ENCODE measurements around the gene ST3GAL5. TPM values are rescaled to one million over a fixed set of nuclear protein-coding genes. Genes with fewer than 3 reads are reported as not detected.

The ST3GAL5 gene
- total RNA-seq, 1 donor from 2014 or later: 20.0 TPM

DNA sequence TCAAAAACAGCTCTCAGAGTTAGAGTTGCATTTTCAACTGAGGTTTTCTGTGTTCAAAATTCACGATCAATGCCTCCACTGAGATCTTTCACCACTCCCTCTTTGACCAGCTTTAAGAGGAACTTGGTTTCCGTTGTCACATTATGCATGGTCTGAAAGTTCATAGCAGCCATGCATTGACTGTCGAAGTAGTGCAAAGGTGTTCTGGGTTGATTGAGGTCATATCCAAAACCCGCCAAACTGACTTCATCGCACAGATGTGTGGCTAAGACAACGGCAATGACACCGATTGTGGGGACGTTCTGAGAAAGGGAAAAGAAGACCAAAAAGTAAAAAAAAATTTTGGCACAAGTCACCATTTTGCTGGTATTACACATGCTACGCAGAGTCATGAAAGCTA is 48.7 kb downstream of the ST3GAL5 start:
- no peak overlapping the region for H3K9ac ChIP-seq (ENCODE audit: low read length)
- DNase-seq (ENCODE audit: low read depth): no peak
- H3K4me3 ChIP-seq (ENCODE audit: insufficient read depth, low read depth, low read length): no peak overlapping the region
- TF ChIP-seq, protein P1, sequence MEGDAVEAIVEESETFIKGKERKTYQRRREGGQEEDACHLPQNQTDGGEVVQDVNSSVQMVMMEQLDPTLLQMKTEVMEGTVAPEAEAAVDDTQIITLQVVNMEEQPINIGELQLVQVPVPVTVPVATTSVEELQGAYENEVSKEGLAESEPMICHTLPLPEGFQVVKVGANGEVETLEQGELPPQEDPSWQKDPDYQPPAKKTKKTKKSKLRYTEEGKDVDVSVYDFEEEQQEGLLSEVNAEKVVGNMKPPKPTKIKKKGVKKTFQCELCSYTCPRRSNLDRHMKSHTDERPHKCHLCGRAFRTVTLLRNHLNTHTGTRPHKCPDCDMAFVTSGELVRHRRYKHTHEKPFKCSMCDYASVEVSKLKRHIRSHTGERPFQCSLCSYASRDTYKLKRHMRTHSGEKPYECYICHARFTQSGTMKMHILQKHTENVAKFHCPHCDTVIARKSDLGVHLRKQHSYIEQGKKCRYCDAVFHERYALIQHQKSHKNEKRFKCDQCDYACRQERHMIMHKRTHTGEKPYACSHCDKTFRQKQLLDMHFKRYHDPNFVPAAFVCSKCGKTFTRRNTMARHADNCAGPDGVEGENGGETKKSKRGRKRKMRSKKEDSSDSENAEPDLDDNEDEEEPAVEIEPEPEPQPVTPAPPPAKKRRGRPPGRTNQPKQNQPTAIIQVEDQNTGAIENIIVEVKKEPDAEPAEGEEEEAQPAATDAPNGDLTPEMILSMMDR (IDR thresholded peaks at IDR 0.05; ENCODE audit: insufficient read depth, low read depth, low read length): no peak
- no peak for TF ChIP-seq EZH2 (IDR thresholded peaks at IDR 0.05; ENCODE audit: insufficient read depth, low read length)
- peaks cover 4% of the 10 kb centered on the region for H3K36me3 ChIP-seq (ENCODE audit: insufficient read depth, low read length)
- no peak for FAIRE-seq
- Mint-ChIP-seq H3K4me3 (ENCODE audit: unreplicated experiment) (no peak overlapping the region), H3K27me3 (ENCODE audit: low read depth, unreplicated experiment) (no peaks in the 10 kb centered on the region), H3K4me1 (ENCODE audit: low read depth, unreplicated experiment) (peaks cover 8% of the 10 kb centered on the region), H3K9me3 (ENCODE audit: unreplicated experiment) (peaks cover 9% of the 10 kb centered on the region), H3K27ac (ENCODE audit: unreplicated experiment) (no peak overlapping the region), H3K36me3 (ENCODE audit: low read depth, unreplicated experiment) (peaks cover 34% of the 10 kb centered on the region)
- no peak overlapping the region for H3K27ac ChIP-seq (ENCODE audit: low read depth, low read length)
- no peaks in the 10 kb centered on the region for H3K27me3 ChIP-seq (ENCODE audit: insufficient read depth, low read length)
- no peak overlapping the region for H3K4me2 ChIP-seq (ENCODE audit: low read length)
- H4K20me1 ChIP-seq (ENCODE audit: insufficient read depth, low read length): no peaks in the 10 kb centered on the region
- no peak overlapping the region for H2AFZ ChIP-seq (ENCODE audit: low read depth, low read length)
- no peaks in the 10 kb centered on the region for H3K9me3 ChIP-seq (ENCODE audit: insufficient read depth, low read depth, low read length)
- no peaks in the 10 kb centered on the region for H3K79me2 ChIP-seq (ENCODE audit: insufficient read depth, low read length)
- no peaks in the 10 kb centered on the region for H3K4me1 ChIP-seq (ENCODE audit: insufficient read depth, low read length)

DNA sequence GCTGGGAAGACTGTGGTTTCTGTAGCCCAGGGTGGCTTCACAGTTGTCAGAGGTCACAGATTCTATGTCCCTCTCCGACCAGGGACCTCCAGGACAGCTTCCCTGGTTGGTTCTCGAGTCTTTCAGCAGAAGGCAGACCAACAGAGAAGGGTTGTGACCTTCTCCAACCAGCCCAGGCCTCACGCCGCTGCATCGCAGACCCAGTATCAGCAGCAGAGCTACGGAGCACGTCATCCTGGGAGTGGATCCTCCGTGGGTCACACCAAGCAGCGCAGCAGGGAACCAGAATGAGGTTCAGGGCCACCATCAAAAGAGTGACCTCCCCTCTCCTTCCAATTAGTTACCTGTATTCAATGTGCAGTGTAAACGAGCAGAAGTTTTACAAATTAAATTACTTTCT is 49.3 kb downstream of the ST3GAL5 start:
- no peak overlapping the region for H3K27ac Mint-ChIP-seq (ENCODE audit: unreplicated experiment)
- Histone ChIP-seq H3K79me2 (ENCODE audit: insufficient read depth, low read length) (no peaks in the 10 kb centered on the region), H3K4me3 (ENCODE audit: insufficient read depth, low read depth, low read length) (no peak overlapping the region), H3K27me3 (ENCODE audit: insufficient read depth, low read length) (no peaks in the 10 kb centered on the region), H3K4me1 (ENCODE audit: insufficient read depth, low read length) (no peaks in the 10 kb centered on the region), H3K9me3 (ENCODE audit: insufficient read depth, low read depth, low read length) (no peaks in the 10 kb centered on the region), H3K27ac (ENCODE audit: low read depth, low read length) (no peak overlapping the region), H3K36me3 (ENCODE audit: insufficient read depth, low read length) (peaks cover 4% of the 10 kb centered on the region), H4K20me1 (ENCODE audit: insufficient read depth, low read length) (no peaks in the 10 kb centered on the region), H3K4me2 (ENCODE audit: low read length) (no peak overlapping the region), H3K9ac (ENCODE audit: low read length) (no peak overlapping the region), H2AFZ (ENCODE audit: low read depth, low read length) (no peak overlapping the region)
- no peak overlapping the region for H3K4me3 Mint-ChIP-seq (ENCODE audit: unreplicated experiment)
- H3K36me3 Mint-ChIP-seq (ENCODE audit: low read depth, unreplicated experiment): peaks cover 32% of the 10 kb centered on the region
- H3K4me1 Mint-ChIP-seq (ENCODE audit: low read depth, unreplicated experiment): peaks cover 5% of the 10 kb centered on the region
- DNase-seq (ENCODE audit: low read depth): no peak
- FAIRE-seq: no peak
- no peak for TF ChIP-seq EZH2 (IDR thresholded peaks at IDR 0.05; ENCODE audit: insufficient read depth, low read length)
- TF ChIP-seq, protein P1 (IDR thresholded peaks at IDR 0.05; ENCODE audit: insufficient read depth, low read depth, low read length): no peak
- H3K9me3 Mint-ChIP-seq (ENCODE audit: unreplicated experiment): peaks cover 12% of the 10 kb centered on the region
- no peaks in the 10 kb centered on the region for H3K27me3 Mint-ChIP-seq (ENCODE audit: low read depth, unreplicated experiment)

DNA sequence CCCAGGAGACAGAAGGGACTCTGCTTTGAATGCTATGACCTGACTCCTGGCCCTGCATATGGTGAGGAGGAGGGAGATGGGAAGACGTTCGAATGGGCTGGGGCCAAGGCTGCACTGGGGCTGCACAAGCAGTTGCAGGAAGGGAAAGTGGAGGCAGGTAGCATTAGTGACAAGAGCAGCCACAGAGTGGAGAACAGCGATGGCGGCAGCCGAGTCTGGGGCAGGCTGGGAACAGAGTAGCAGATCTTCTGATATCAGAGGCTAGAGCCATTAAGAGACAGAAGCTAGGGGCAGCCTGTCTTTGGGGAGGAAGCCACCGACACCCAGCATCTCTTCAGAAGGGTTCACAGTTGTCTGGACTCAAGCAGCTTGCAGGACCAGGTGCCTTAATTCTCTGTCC is 50.1 kb downstream of the ST3GAL5 start:
- H3K36me3 ChIP-seq (ENCODE audit: insufficient read depth, low read length): no peaks in the 10 kb centered on the region
- H3K9me3 Mint-ChIP-seq (ENCODE audit: unreplicated experiment): peaks cover 13% of the 10 kb centered on the region
- H3K27me3 Mint-ChIP-seq (ENCODE audit: low read depth, unreplicated experiment): no peaks in the 10 kb centered on the region
- H4K20me1 ChIP-seq (ENCODE audit: insufficient read depth, low read length): no peaks in the 10 kb centered on the region
- H3K4me2 ChIP-seq (ENCODE audit: low read length): no peak overlapping the region
- no peak overlapping the region for H3K4me3 Mint-ChIP-seq (ENCODE audit: unreplicated experiment)
- H3K4me1 Mint-ChIP-seq (ENCODE audit: low read depth, unreplicated experiment): no peaks in the 10 kb centered on the region
- H3K4me3 ChIP-seq (ENCODE audit: insufficient read depth, low read depth, low read length): no peak overlapping the region
- H3K4me1 ChIP-seq (ENCODE audit: insufficient read depth, low read length): no peaks in the 10 kb centered on the region
- H3K79me2 ChIP-seq (ENCODE audit: insufficient read depth, low read length): no peaks in the 10 kb centered on the region
- H3K27me3 ChIP-seq (ENCODE audit: insufficient read depth, low read length): no peaks in the 10 kb centered on the region
- DNase-seq (ENCODE audit: low read depth) (no peak), FAIRE-seq (no peak)
- H3K36me3 Mint-ChIP-seq (ENCODE audit: low read depth, unreplicated experiment): peaks cover 26% of the 10 kb centered on the region
- no peaks in the 10 kb centered on the region for H3K9me3 ChIP-seq (ENCODE audit: insufficient read depth, low read depth, low read length)
- no peak overlapping the region for H3K9ac ChIP-seq (ENCODE audit: low read length)
- H3K27ac Mint-ChIP-seq (ENCODE audit: unreplicated experiment): no peak overlapping the region
- TF ChIP-seq, protein P1 (IDR thresholded peaks at IDR 0.05; ENCODE audit: insufficient read depth, low read depth, low read length): no peak
- no peak for TF ChIP-seq EZH2 (IDR thresholded peaks at IDR 0.05; ENCODE audit: insufficient read depth, low read length)
- no peak overlapping the region for H2AFZ ChIP-seq (ENCODE audit: low read depth, low read length)
- H3K27ac ChIP-seq (ENCODE audit: low read depth, low read length): no peak overlapping the region

Data from astrocyte (in vitro differentiated cells and primary cell).